Glomerular endothelial cell (primary cell): ENCODE measurements around the gene VARS1. TPM values are rescaled to one million over a fixed set of nuclear protein-coding genes. Genes with fewer than 3 reads are reported as not detected.
"Not testable (repeated sequence)": the region's sequence is repeated elsewhere in the genome, so short reads cannot be mapped to it uniquely, and the experiment has no call there.

Experiments
- DNase-seq: peaks from one replicate; pipeline ENCODE4 v3.0.0-alpha.2; 2011; ENCODE audit warnings: low read depth, low spot score; ENCODE audit errors: extremely low read depth
- total RNA-seq: library from RNA; depleted of rRNA; stranded (reverse); fragments of >200 nt; gene quantifications from 2 replicates; pipeline ENCODE4 v1.2.3, GENCODE V29; 2015

VARS1 gene
- total RNA-seq, 1 donor from 2014 or later = 105 TPM

- DNase-seq = no peak
Observed at GRCh38 chr6:31794866-31795615, 511 bp downstream of the VARS1 start.

DNA sequence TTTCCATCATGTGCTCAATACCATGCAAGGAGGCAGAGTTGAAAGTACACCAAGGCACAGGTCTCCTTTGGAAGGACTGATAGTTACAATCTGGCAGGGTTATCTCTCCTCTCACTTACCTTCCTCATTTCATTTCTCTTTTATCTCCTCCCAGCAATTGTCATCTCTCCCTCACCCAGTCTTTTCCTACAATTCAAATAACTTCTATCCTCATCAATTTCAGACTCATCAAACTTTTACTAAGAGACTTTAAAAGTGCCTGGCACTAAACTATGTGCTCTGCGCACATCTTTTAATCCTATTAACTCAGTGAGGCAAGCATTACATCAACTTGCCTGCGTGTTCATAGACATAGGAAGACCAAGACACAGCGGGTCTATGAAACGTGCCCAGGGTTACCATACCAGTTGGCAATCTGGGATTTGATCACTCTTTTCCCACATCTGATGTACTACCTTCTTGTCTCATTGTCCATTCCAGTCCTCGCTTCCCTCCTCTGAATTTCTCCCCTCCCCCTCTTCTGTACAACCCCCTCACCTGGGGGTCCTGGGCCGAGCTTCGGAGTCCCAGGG is 1.2 kb downstream of the VARS1 start:
- DNase-seq = no peak

DNA sequence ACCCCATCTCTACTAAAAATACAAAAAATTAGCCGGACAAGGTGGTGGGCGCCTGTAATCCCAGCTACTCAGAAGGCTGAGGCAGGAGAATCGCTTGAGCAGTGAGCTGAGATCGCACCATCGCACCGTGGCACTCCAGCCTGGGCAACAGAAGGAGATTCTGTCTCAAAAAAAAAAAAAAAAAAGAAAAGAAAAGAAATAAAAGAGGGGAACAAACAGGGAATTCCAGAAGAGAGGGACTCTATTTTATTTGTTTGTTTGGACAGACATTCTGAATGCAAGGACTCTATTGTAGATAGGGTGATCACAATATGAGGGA is 1.7 kb downstream of the VARS1 start:
- DNase-seq = not testable (repeated sequence)

DNA sequence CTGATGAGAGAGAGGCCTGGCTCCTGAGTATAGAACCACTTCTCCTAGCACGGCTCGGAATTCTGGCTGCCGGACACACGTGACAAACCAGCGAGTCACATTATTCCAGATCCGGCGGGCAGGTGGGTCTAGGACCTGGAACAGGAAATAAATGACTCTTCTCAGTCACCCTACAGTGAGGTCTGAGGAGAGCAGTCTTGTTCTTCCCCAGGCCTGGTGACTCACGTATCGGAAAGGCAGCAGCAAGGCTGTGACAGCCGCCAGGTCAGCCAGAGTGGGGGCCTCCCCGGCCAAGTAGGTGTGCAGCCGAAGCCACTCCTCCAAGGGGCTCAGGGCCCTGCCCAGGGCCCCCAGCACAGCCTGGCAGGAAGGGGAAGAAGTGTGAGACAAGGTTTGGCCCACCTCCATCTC is 2.8 kb downstream of the VARS1 start:
- no peak for DNase-seq

DNA sequence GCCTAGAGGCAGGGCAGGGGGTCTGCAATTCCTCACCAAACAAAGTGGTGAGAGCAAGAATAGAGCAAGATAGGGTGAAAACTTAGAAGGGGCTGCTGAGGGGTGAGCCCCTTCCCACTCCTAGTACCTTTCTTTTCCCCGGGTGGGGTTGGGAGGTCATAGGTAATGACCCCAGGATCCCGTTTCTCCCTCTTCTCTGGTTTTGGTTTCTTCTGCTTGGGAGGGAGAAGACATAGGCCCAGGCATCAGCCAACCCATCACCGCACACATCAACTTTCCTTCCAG is 3.5 kb downstream of the VARS1 start:
- DNase-seq = no peak

DNA sequence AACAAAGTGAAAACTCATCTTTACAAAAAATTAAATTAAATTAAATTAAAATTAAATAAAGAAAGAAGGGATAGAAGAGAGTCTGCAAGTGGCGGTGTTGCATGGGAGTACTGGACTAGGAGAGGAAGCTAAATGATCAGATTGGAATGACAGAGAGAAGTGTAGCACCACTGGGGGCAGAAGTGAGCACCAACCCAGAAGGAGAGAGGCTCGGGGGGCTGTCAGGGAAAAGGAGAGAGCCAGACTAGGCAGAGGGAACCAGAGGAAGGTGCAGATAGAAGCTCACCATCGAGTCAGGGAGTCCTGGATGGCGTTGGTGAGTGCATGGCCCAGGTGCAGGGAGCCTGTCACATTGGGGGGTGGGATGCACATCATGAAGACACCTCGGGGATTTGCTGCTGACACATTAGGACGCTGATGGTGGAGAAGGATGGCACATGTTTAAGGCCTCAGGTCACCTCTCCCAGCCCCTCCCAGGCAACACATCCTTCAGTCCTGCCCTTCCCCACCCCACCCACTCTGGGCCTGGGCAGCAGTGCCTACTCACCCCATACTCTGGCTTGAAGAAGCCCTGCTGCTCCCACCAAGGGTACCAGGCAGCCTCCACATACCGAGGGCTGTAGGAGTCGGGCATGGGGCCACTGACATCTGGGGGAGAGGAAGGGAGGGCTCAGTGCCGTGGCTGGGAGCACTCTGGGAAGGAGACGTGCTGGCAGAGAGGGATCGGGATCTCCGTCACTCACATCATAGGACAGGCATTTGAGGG is 4.0 kb downstream of the VARS1 start:
- DNase-seq = no peak

DNA sequence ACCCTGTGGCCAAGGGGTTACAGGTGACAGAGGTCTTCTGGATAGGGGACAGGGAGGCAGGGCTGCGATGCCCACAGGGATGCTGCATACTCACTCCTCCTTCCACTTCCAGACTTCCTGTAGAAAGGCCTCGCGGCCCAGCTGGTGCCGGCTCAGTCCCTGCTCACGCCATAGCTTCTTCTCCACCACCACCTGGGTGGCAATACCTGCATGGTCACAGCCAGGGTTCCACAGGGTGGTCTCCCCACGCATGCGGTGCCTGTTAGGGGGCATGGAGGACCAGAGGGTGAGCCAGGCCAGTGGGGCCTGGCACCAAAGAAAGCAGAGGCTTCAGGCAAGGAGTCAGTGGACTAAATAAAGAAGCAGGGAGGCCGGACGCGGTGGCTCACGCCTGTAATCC is 10.1 kb downstream of the VARS1 start:
- DNase-seq = no peak

DNA sequence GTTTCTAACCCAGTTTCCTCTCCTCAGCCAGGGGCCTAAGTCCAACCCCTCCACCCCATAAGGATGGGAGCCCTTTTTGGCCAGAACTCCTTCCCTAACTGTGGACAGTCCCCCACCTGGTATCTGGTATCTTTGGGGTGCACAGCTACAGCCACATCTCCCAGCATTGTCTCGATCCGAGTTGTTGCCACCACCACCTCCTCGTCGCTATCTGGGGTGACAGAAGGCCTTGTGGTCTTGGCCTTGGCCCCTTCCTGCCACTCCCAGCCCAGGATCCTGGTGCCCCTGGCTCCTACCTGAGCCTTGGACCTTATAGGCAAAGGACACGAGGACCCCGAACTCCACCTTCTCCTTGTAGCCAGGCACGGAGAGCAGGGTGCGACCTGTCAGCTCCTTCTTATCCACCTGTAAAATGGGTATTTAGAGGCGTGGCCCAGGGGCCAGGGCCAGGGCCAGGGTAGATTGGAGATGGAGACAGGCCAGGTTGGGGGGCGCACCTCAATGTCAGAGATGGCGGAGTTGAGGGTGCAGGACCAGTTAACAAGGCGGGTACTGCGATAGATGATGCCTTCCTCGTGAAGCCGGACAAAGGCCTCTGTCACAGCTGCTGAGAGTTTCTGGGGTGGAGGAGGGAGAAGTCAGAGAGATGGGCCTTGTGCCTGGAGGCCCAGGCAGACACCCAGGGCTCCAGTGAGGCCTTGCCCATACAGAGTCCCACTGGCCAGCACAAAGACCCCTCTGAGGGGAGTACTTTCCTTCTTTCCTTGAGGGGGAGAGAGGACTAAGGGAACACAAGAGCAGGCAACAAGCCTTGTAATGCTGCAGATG is 11.2 kb downstream of the VARS1 start:
- DNase-seq = no peak

DNA sequence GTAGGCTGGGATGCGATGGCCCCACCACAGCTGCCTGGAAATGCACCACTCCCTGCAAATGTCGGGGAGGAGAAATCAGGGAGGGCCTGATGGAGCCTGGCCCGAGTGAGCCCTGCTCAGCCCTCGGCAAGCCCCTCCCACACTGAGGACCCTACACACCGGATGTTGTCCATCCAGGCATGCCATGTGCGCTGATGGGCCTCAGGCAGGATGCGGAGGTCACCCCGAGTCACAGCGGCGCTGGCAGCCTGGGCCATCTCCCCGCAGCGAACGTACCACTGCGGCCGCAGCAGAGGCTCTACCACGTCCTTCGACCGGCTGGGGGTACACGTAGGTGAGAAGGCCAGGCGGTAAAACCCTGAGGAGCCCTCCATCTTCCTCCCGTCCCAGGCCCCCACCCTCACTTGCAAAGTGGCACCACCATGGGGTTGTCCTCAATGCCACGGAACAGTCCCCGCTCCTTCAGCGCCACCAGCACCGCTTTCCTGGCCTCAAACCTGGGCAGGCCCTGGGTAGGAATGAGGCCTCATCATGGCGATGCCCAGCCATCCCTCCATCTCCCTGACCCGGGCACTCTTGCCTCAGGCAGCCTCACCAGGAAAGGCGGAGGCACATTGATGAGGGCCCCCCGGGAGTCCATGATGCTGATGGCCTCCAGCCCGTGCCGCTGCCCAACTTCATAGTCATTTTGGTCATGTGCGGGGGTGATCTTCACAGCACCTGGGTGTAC is 13.3 kb downstream of the VARS1 start:
- DNase-seq = no peak

DNA sequence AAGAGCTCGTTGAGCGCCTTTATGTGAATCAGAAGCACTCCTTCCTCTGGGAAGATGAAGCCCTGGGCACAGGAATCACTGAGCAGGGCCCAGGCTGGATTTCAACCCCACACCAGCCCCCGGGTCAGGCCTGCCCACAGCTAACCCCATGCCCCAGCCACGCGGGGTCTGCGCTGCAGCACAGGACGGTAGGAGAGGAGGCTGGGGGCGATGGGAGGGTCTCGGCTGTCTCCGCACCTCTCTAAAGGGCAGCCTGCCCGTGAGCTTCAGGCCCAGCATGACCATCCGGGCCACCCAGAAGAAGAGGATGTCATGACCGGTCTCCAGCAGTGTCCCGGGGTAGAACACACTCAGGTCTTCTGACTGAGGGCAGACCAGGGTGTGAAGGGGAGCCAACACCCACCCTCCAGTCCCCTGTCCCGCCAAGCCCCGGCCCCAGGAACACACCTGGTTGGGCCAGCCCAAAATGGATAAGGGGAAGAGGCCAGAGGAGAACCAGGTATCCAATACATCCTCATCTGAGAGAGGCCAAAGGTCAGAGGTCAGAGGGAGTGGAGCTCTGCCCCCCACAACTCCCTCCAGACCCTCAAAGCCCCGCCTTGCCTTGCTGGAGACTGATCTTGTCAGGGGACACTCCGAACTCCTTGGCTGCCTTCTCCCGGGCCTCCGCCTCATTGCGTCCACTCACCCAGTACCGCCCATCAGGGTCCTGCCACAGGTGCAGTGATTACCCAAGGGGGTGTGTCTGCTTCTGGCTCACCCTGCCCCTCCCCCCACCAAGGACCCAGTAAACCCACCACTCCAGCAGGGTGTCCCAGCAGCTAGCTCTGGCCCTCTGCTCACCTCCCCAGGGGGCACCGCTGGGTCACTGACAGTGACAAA is 14.1 kb downstream of the VARS1 start:
- no peak for DNase-seq

DNA sequence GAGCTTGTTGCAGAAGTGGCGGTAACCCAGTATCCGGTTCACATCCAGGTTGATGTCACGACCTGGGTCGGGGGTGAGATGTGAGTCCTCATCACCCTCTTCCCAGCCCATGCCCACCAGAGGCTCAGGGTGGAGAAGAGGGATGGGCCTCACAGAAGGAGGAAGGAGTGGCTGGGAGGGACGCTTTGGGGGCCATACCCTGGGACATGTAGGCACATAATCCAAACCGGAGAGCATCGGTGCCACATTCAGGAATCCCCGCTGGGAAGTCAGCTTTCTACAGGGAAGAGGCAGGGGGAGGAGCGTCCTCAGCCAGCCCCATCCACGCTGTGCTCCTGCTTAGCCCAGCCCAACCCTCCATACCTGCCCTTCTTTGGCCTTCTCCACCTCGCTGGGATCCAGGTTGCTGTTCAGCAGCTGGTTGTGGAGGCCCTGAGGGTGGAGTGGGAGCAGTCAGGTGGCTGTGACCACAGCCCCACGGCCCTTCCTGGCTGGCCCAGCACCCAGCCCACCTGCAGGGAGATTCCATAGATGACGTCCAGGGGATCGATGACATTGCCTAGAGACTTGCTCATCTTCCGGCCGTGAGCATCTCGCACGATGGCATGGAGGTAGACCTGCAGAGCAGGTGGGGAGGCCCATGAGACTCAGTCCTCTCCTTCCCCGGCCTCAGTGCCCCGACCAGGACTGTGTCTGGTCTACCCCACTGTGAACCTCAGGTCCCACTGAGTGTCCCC is 14.9 kb downstream of the VARS1 start:
- no peak for DNase-seq

DNA sequence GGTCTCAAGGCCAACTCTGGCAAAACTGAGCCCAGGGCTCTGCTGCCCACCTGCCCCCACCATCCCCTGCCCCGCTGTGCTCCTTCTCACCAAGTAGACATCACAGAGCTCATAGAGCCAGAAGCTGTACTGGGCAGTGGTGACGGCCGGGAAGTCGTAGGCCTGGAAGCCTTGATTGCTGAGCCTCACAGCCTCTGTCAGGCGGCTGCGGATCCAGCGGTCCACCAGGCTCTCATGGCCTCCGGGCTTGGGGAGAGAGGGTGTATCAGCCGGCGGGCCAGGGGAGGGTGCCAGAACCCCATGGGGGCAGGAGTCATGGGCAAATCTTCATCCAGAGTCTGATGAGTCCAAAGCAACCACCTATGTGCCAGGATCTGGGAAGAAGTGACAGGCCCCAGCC is 15.6 kb downstream of the VARS1 start:
- DNase-seq = no peak

- DNase-seq = no peak
Observed at GRCh38 chr6:31778999-31779885, 16.3 kb downstream of the VARS1 start.

- DNase-seq = no peak
Observed at GRCh38 chr6:31778193-31778592, 17.4 kb downstream of the VARS1 start.

- DNase-seq = no peak
Observed at GRCh38 chr6:31777667-31778050, 17.9 kb downstream of the VARS1 start.

- DNase-seq = no peak
Observed at GRCh38 chr6:31776989-31777666, 18.4 kb downstream of the VARS1 start, which contains the start of gene VWA7. Gene VWA7 (minus strand): TSS chr6:31777328. CDS start chr6:31776779, 549 bp downstream.

- no peak for DNase-seq
Observed at GRCh38 chr6:31776485-31776988, 19.0 kb downstream of the VARS1 start.
